Osteoblast (primary cell): ENCODE results near the gene C22orf31. TPM values are rescaled to one million over a fixed set of nuclear protein-coding genes. Genes with fewer than 3 reads are reported as not detected.

Experiments used
- DNase-seq: peaks from one replicate; pipeline ENCODE4 v3.0.0; 2011; ENCODE audit warnings: low spot score, mixed read lengths; ENCODE audit not compliant: insufficient read length; ENCODE audit errors: missing footprints
- H2AFZ ChIP-seq: 2 replicates; pipeline ENCODE4 v1.6.0; 2011; ENCODE audit warnings: mild to moderate bottlenecking, low read length
- H3K27ac ChIP-seq: 2 replicates; pipeline ENCODE4 v1.5.1; 2011; ENCODE audit warnings: mild to moderate bottlenecking, low read depth, low read length, moderate library complexity
- H3K27me3 ChIP-seq: 2 replicates; pipeline ENCODE4 v1.6.0; 2012; ENCODE audit warnings: mild to moderate bottlenecking, control low read depth, inconsistent platforms, low read length, moderate library complexity; ENCODE audit not compliant: insufficient read depth
- H3K36me3 ChIP-seq: 2 replicates; pipeline ENCODE4 v1.5.1; 2011; ENCODE audit warnings: mild to moderate bottlenecking, low read length, control low read depth, moderate library complexity; ENCODE audit not compliant: insufficient read depth
- H3K4me1 ChIP-seq: 2 replicates; pipeline ENCODE4 v1.5.1; 2011; ENCODE audit warnings: mild to moderate bottlenecking, low read length, control low read depth, moderate library complexity; ENCODE audit not compliant: insufficient read depth
- H3K4me2 ChIP-seq: 2 replicates; pipeline ENCODE4 v1.6.0; 2011; ENCODE audit warnings: mild to moderate bottlenecking, low read length; ENCODE audit not compliant: insufficient read depth
- H3K4me3 ChIP-seq: fragments of 200-600 bp; sonication (generic); 3 replicates; pipeline ENCODE4 v1.5.1; 2012; ENCODE audit warnings: mild to moderate bottlenecking, low read length, inconsistent platforms; ENCODE audit not compliant: insufficient read depth
- H3K79me2 ChIP-seq: 2 replicates; pipeline ENCODE4 v1.6.0; 2012; ENCODE audit warnings: mild to moderate bottlenecking, low read length, control low read depth, inconsistent platforms; ENCODE audit not compliant: insufficient read depth
- H3K9me3 ChIP-seq: 2 replicates; pipeline ENCODE4 v1.5.1; 2011; ENCODE audit warnings: low read depth, low read length, control low read depth
- H4K20me1 ChIP-seq: 2 replicates; pipeline ENCODE4 v1.6.0; 2012; ENCODE audit warnings: mild to moderate bottlenecking, low read length, control low read depth; ENCODE audit not compliant: insufficient read depth
- CTCF ChIP-seq: IDR thresholded peaks from 2 replicates; pipeline ENCODE4 v1.5.1; 2011; ENCODE audit warnings: mild to moderate bottlenecking, low read depth, low read length, moderate library complexity; ENCODE audit errors: extremely low read depth
- total RNA-seq: library from RNA; depleted of rRNA; stranded (reverse); fragments of >200 nt; gene quantifications from 2 replicates; pipeline ENCODE4 v1.2.3, GENCODE V29; 2012

C22orf31 gene
- total RNA-seq, 1 donor = not detected

DNA sequence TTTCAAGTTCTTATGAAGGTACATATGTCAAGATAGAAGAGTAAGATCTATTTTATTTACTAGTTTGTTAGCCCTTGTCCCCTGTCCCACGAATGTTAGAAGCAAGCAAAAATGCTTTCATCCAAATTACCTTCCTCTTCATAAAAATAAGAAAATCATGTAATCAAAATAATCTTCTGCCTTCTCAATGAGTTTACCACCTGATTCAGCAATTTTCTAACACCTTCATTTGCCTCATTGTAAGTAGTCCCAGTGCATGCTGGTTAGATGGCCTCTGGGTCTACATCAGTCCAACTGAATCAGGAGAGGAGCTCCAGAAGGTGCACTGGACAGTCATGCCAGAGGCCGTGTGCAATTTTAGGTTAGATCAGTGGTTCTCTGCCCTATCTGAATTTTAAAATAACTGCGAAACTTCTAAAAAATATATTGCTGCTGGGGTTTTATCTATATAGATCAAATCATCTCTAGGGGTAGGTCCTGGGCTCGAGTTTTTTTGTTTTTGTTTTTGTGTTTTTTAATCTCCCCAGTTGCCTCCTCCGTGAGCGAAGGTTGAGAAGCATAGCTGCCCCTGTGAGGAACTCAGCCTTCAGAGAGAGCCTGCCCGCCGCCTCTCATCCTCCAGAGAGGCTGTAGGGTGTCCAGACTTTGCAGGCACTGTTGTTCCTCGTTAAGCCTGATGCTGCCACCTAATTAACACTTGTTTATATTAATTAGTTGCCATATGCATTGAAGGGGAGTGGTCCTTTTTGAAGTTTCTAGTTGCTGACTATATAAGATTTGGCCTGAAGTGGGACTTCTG lies 32.2 kb downstream of the C22orf31 start:
- no peak for DNase-seq
- no peak overlapping the region for H2AFZ ChIP-seq
- no peaks in the 10 kb centered on the region for H3K27me3 ChIP-seq
- H3K4me1 ChIP-seq = peaks cover 27% of the 10 kb centered on the region
- peaks cover 3% of the 10 kb centered on the region for H3K79me2 ChIP-seq
- no peaks in the 10 kb centered on the region for H4K20me1 ChIP-seq
- no peaks in the 10 kb centered on the region for H3K9me3 ChIP-seq
- H3K27ac ChIP-seq = no peak overlapping the region
- no peak overlapping the region for H3K4me2 ChIP-seq
- no peaks in the 10 kb centered on the region for H3K36me3 ChIP-seq
- no peak overlapping the region for H3K4me3 ChIP-seq
- TF ChIP-seq CTCF = no peak

GRCh38 chr22:29028468-29028867 lies 33.2 kb downstream of the C22orf31 start:
- Histone ChIP-seq H3K9me3 (no peaks in the 10 kb centered on the region), H3K4me3 (no peak overlapping the region), H4K20me1 (peaks cover under 1% of the 10 kb centered on the region), H3K79me2 (no peaks in the 10 kb centered on the region), H3K36me3 (no peaks in the 10 kb centered on the region), H3K27ac (no peak overlapping the region), H3K4me2 (no peak overlapping the region), H2AFZ (no peak overlapping the region), H3K27me3 (no peaks in the 10 kb centered on the region), H3K4me1 (peaks cover 27% of the 10 kb centered on the region)
- no peak for DNase-seq
- TF ChIP-seq CTCF = no peak

GRCh38 chr22:29026579-29026978 lies 35.1 kb downstream of the C22orf31 start:
- H2AFZ ChIP-seq = no peak overlapping the region
- H3K4me3 ChIP-seq = no peak overlapping the region
- H3K4me2 ChIP-seq = no peak overlapping the region
- no peaks in the 10 kb centered on the region for H3K36me3 ChIP-seq
- H3K4me1 ChIP-seq = peaks cover 14% of the 10 kb centered on the region
- no peak for TF ChIP-seq CTCF
- H3K79me2 ChIP-seq = no peaks in the 10 kb centered on the region
- no peak for DNase-seq
- H4K20me1 ChIP-seq = peaks cover 2% of the 10 kb centered on the region
- no peaks in the 10 kb centered on the region for H3K27me3 ChIP-seq
- H3K27ac ChIP-seq = no peak overlapping the region
- H3K9me3 ChIP-seq = no peaks in the 10 kb centered on the region

GRCh38 chr22:29023172-29023796 lies 38.3 kb downstream of the C22orf31 start:
- no peak for TF ChIP-seq CTCF
- Histone ChIP-seq H3K4me3 (no peak overlapping the region), H3K4me1 (no peaks in the 10 kb centered on the region), H3K27ac (no peak overlapping the region), H2AFZ (no peak overlapping the region), H3K36me3 (no peaks in the 10 kb centered on the region), H3K9me3 (no peaks in the 10 kb centered on the region), H3K27me3 (no peaks in the 10 kb centered on the region), H3K79me2 (no peaks in the 10 kb centered on the region), H4K20me1 (peaks cover 2% of the 10 kb centered on the region), H3K4me2 (no peak overlapping the region)
- no peak for DNase-seq
